Measurements from ENCODE around the gene DNPEP. TPM values are rescaled to one million over a fixed set of nuclear protein-coding genes. Genes with fewer than 3 reads are reported as not detected.

Gene DNPEP
- total and polyA plus RNA-seq, 2 experiments from 2014 or later, result 49.2 to 67.9 TPM

- H3K79me2 ChIP-seq (replicated peaks; ENCODE audit: insufficient read depth), result no peaks in the 10 kb centered on the region
- 0 out of 2 replicates have a peak, but pooled peaks cover 4% of the 10 kb centered on the region for H4K20me1 ChIP-seq (replicated peaks; ENCODE audit: insufficient read depth)
- no peak overlapping the region for H3K27ac Mint-ChIP-seq
- TF ChIP-seq ZNF114 (CRISPR knock-in tag; IDR thresholded peaks at IDR 0.05) (no peak), STAT1 (IDR thresholded peaks at IDR 0.05; ENCODE audit: unreplicated experiment) (no peak), EZH2 (IDR thresholded peaks at IDR 0.05; ENCODE audit: low read depth, unreplicated experiment) (peak; percentile 34)
- TF ChIP-seq, protein P1, sequence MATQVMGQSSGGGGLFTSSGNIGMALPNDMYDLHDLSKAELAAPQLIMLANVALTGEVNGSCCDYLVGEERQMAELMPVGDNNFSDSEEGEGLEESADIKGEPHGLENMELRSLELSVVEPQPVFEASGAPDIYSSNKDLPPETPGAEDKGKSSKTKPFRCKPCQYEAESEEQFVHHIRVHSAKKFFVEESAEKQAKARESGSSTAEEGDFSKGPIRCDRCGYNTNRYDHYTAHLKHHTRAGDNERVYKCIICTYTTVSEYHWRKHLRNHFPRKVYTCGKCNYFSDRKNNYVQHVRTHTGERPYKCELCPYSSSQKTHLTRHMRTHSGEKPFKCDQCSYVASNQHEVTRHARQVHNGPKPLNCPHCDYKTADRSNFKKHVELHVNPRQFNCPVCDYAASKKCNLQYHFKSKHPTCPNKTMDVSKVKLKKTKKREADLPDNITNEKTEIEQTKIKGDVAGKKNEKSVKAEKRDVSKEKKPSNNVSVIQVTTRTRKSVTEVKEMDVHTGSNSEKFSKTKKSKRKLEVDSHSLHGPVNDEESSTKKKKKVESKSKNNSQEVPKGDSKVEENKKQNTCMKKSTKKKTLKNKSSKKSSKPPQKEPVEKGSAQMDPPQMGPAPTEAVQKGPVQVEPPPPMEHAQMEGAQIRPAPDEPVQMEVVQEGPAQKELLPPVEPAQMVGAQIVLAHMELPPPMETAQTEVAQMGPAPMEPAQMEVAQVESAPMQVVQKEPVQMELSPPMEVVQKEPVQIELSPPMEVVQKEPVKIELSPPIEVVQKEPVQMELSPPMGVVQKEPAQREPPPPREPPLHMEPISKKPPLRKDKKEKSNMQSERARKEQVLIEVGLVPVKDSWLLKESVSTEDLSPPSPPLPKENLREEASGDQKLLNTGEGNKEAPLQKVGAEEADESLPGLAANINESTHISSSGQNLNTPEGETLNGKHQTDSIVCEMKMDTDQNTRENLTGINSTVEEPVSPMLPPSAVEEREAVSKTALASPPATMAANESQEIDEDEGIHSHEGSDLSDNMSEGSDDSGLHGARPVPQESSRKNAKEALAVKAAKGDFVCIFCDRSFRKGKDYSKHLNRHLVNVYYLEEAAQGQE (IDR thresholded peaks at IDR 0.05; ENCODE audit: unreplicated experiment), result peak; percentile 96
- peaks cover 49% of the 10 kb centered on the region for H3K27me3 Mint-ChIP-seq (ENCODE audit: insufficient read depth, low read depth, poor library complexity)
- peaks cover 3% of the 10 kb centered on the region; the same call in 1 of the 2 replicates for H3K4me1 ChIP-seq (ENCODE audit: insufficient read depth)
- no peaks in the 10 kb centered on the region for H3K9me2 ChIP-seq (ENCODE audit: insufficient read depth)
- no peaks in the 10 kb centered on the region for H3K9me3 Mint-ChIP-seq
- peaks cover 10% of the 10 kb centered on the region for H3K4me1 Mint-ChIP-seq
- no peak overlapping the region for H3K27ac ChIP-seq (ENCODE audit: low read depth)
- H3K36me3 ChIP-seq (ENCODE audit: insufficient read depth), result no peaks in the 10 kb centered on the region
- peak overlapping the region; percentile 58 for H3K4me3 Mint-ChIP-seq
- peak overlapping the region; percentile 57 for H3K4me3 ChIP-seq
- no peak overlapping the region; the same call in 1 of the 2 replicates for H2AFZ ChIP-seq
- peak overlapping the region; percentile 84 for H3K4me2 ChIP-seq
- peaks cover 71% of the 10 kb centered on the region for H3K27me3 ChIP-seq (ENCODE audit: insufficient read depth)
- H3K36me3 Mint-ChIP-seq (ENCODE audit: low read depth), result no peaks in the 10 kb centered on the region
- H3F3A ChIP-seq (replicated peaks; ENCODE audit: low read depth), result no peaks in the 10 kb centered on the region
- peak; percentile 83 for ATAC-seq
- peak; percentile 68 for DNase-seq (ENCODE audit: low spot score)
Observed at GRCh38 chr2:219331560-219332213, 56.0 kb downstream of the DNPEP start.

DNA sequence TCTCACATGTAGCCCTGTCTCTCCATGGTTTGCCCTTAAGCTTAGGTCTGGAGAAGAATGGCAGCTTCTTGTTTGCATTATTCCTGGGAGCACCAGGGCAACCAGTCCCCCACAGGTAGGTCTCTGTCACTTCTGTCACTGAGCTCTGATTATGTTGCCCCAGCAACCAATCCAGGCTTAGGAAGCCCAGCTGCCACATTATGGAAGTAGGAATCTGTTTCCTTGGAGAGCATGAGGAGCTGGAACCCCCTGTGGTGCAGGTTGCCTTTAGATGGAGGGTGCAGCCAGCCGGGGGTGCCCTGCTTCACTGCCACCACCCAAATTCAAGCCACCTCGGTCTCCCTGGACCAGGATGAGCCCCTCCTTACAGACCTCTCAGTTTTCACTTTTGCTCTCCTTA, 60.0 kb downstream of the DNPEP start:
- H3K4me3 ChIP-seq, result no peak overlapping the region
- DNase-seq (ENCODE audit: low spot score) (no peak), ATAC-seq (no peak)
- H3K4me3 Mint-ChIP-seq, result no peak overlapping the region
- H3K4me1 ChIP-seq (ENCODE audit: insufficient read depth), result peaks cover 3% of the 10 kb centered on the region; the same call in 1 of the 2 replicates
- peaks cover 47% of the 10 kb centered on the region for H3K27me3 ChIP-seq (ENCODE audit: insufficient read depth)
- no peaks in the 10 kb centered on the region for H3K79me2 ChIP-seq (replicated peaks; ENCODE audit: insufficient read depth)
- H2AFZ ChIP-seq, result no peak overlapping the region
- H3K27me3 Mint-ChIP-seq (ENCODE audit: insufficient read depth, low read depth, poor library complexity), result peaks cover 39% of the 10 kb centered on the region
- no peaks in the 10 kb centered on the region for H3K36me3 Mint-ChIP-seq (ENCODE audit: low read depth)
- H3K9me3 Mint-ChIP-seq, result no peaks in the 10 kb centered on the region
- H3K27ac ChIP-seq (ENCODE audit: low read depth), result no peak overlapping the region
- H3K4me1 Mint-ChIP-seq, result peaks cover 4% of the 10 kb centered on the region
- H3K27ac Mint-ChIP-seq, result no peak overlapping the region
- no peaks in the 10 kb centered on the region for H3K9me2 ChIP-seq (ENCODE audit: insufficient read depth)
- no peak overlapping the region for H3K4me2 ChIP-seq
- no peaks in the 10 kb centered on the region for H3K36me3 ChIP-seq (ENCODE audit: insufficient read depth)
- no peaks in the 10 kb centered on the region for H3F3A ChIP-seq (replicated peaks; ENCODE audit: low read depth)
- 0 out of 2 replicates have a peak, but pooled peaks cover 4% of the 10 kb centered on the region for H4K20me1 ChIP-seq (replicated peaks; ENCODE audit: insufficient read depth)
- no peak for TF ChIP-seq CTCF (conservative IDR thresholded peaks at IDR 0.05; ENCODE audit: low read depth in 2 of 2)
- TF ChIP-seq, protein P1 (IDR thresholded peaks at IDR 0.05; ENCODE audit: unreplicated experiment), result no peak
- TF ChIP-seq ETS1 (IDR thresholded peaks at IDR 0.05), result no peak
- TF ChIP-seq CREB1 (CRISPR knock-in tag; IDR thresholded peaks at IDR 0.05; ENCODE audit: low read depth), result no peak
- TF ChIP-seq STAT1 (IDR thresholded peaks at IDR 0.05; ENCODE audit: unreplicated experiment), result no peak
- no peak for TF ChIP-seq ZNF331 (CRISPR knock-in tag; IDR thresholded peaks at IDR 0.05; ENCODE audit: low read depth)
- TF ChIP-seq EZH2phosphoT487 (IDR thresholded peaks at IDR 0.05; ENCODE audit: unreplicated experiment), result no peak
- TF ChIP-seq ZNF114 (CRISPR knock-in tag; IDR thresholded peaks at IDR 0.05), result no peak
